ENCODE measurements around the gene AKAP12.
"Not testable (repeated sequence)": the region's sequence is repeated elsewhere in the genome, so short reads cannot be mapped to it uniquely, and the experiment has no call there.

AKAP12 gene

GRCh38 chr6:151338651-151339200 is 99.0 kb downstream of the AKAP12 start:
- H3K4me1 ChIP-seq (ENCODE audit: insufficient read depth, low read length): no peaks in the 10 kb centered on the region
- no peak overlapping the region for H3K9ac ChIP-seq (ENCODE audit: low read depth, low read length)
- no peaks in the 10 kb centered on the region for H3K9me3 ChIP-seq (ENCODE audit: insufficient read depth, low read depth, low read length)
- no peaks in the 10 kb centered on the region for H3K36me3 ChIP-seq (ENCODE audit: insufficient read depth, low read depth, low read length)
- H3K27me3 ChIP-seq (ENCODE audit: insufficient read depth, low read length): no peaks in the 10 kb centered on the region
- H3K27ac ChIP-seq (ENCODE audit: low read length): no peak overlapping the region
- H3K4me3 ChIP-seq (ENCODE audit: low read length): no peak overlapping the region

DNA sequence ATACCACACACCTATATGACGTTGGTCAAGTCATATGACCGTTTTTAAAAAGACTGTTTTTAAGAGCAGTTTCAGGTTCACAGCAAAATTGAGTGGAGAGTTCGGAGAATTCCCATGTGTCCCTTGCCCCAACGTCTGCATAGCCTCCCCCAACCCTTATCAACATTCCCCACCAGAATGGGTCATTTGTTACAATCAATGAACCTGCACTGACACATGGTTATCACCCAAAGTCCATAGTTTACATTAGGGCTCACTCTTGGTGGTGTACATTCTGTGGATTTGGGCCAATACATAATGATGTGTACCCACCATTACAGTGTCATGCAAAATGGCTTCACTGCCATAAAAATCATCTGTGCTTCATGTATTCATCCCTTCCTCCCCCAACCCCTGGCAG is 99.6 kb downstream of the AKAP12 start:
- H3K4me3 ChIP-seq (ENCODE audit: low read length): no peak overlapping the region
- H3K36me3 ChIP-seq (ENCODE audit: insufficient read depth, low read depth, low read length): no peaks in the 10 kb centered on the region
- no peaks in the 10 kb centered on the region for H3K9me3 ChIP-seq (ENCODE audit: insufficient read depth, low read depth, low read length)
- H3K9ac ChIP-seq (ENCODE audit: low read depth, low read length): no peak overlapping the region
- no peaks in the 10 kb centered on the region for H3K27me3 ChIP-seq (ENCODE audit: insufficient read depth, low read length)
- H3K4me1 ChIP-seq (ENCODE audit: insufficient read depth, low read length): no peaks in the 10 kb centered on the region
- no peak overlapping the region for H3K27ac ChIP-seq (ENCODE audit: low read length)

GRCh38 chr6:151340219-151340978 is 100.6 kb downstream of the AKAP12 start:
- Histone ChIP-seq H3K9me3 (ENCODE audit: insufficient read depth, low read depth, low read length) (no peaks in the 10 kb centered on the region), H3K4me3 (ENCODE audit: low read length) (no peak overlapping the region), H3K27ac (ENCODE audit: low read length) (no peak overlapping the region), H3K27me3 (ENCODE audit: insufficient read depth, low read length) (no peaks in the 10 kb centered on the region), H3K9ac (ENCODE audit: low read depth, low read length) (no peak overlapping the region), H3K36me3 (ENCODE audit: insufficient read depth, low read depth, low read length) (no peaks in the 10 kb centered on the region), H3K4me1 (ENCODE audit: insufficient read depth, low read length) (no peaks in the 10 kb centered on the region)

DNA sequence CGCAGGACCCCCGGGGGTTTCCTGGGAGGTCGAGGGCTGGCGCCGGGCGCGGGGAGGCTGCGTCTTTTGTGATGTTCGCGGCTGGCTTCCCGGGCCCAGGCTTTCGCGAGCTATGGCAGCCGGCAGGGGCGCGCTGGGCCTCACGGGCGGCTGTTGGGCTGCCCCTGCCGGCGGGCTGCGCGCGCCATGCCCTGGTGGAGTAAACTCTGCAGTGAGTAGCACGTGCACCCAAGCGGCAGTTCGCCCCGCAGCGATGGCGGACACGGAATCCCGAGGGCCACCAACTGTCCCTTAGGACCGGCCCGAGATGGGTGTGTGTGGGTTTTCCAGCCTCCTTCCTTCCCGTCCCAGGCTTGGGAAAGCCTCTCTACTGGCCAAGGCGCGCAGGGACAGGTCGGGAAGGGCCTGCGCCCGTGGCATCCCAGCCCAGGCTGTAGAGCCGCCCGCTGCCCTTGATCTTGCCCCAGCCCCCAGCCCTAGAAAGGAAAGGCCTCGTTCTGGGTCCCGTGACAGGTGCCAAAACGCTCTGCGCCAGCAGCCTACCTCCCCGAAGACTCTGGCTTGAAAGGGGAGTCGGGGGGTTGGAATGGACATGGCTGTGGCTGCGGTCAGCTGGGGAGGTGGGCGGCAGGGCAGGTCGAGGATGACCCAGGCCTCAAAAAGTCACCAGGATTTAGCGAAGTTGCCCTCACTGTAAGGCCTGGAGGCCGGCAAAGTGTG is 101.9 kb downstream of the AKAP12 start:
- Histone ChIP-seq H3K27ac (ENCODE audit: low read length) (no peak overlapping the region), H3K4me3 (ENCODE audit: low read length) (no peak overlapping the region), H3K9me3 (ENCODE audit: insufficient read depth, low read depth, low read length) (no peaks in the 10 kb centered on the region), H3K9ac (ENCODE audit: low read depth, low read length) (no peak overlapping the region), H3K27me3 (ENCODE audit: insufficient read depth, low read length) (no peaks in the 10 kb centered on the region), H3K36me3 (ENCODE audit: insufficient read depth, low read depth, low read length) (no peaks in the 10 kb centered on the region), H3K4me1 (ENCODE audit: insufficient read depth, low read length) (no peaks in the 10 kb centered on the region)

DNA sequence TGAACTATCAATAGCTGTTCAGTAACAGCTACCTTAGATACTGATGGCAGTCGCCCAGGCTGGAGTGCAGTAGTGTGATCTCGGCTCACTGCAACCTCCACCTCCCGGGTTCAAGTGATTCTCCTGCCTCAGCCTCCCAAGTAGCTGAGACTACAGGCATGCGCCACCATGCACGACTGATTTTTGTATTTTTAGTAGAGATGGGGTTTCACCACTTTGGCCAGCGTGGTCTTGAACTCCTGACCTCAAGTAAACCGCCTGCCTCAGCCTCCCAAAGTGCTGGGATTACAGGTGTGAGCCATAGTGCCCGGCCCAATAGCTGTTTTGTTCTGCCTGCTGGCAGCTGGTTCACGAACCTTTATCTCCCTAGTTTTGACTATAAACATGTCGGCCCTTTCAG is 103.0 kb downstream of the AKAP12 start:
- not testable (repeated sequence) for H3K9ac ChIP-seq (ENCODE audit: low read depth, low read length); H3K27ac ChIP-seq (ENCODE audit: low read length); H3K4me3 ChIP-seq (ENCODE audit: low read length); H3K36me3 ChIP-seq (ENCODE audit: insufficient read depth, low read depth, low read length); H3K27me3 ChIP-seq (ENCODE audit: insufficient read depth, low read length); H3K9me3 ChIP-seq (ENCODE audit: insufficient read depth, low read depth, low read length); H3K4me1 ChIP-seq (ENCODE audit: insufficient read depth, low read length)

DNA sequence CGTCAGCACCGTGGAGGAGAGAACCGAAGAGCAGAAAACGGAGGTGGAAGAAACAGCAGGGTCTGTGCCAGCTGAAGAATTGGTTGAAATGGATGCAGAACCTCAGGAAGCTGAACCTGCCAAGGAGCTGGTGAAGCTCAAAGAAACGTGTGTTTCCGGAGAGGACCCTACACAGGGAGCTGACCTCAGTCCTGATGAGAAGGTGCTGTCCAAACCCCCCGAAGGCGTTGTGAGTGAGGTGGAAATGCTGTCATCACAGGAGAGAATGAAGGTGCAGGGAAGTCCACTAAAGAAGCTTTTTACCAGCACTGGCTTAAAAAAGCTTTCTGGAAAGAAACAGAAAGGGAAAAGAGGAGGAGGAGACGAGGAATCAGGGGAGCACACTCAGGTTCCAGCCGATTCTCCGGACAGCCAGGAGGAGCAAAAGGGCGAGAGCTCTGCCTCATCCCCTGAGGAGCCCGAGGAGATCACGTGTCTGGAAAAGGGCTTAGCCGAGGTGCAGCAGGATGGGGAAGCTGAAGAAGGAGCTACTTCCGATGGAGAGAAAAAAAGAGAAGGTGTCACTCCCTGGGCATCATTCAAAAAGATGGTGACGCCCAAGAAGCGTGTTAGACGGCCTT is 110.0 kb downstream of the AKAP12 start:
- Histone ChIP-seq H3K27ac (ENCODE audit: low read length) (no peak overlapping the region), H3K27me3 (ENCODE audit: insufficient read depth, low read length) (no peaks in the 10 kb centered on the region), H3K9ac (ENCODE audit: low read depth, low read length) (no peak overlapping the region), H3K4me1 (ENCODE audit: insufficient read depth, low read length) (no peaks in the 10 kb centered on the region), H3K9me3 (ENCODE audit: insufficient read depth, low read depth, low read length) (no peaks in the 10 kb centered on the region), H3K36me3 (ENCODE audit: insufficient read depth, low read depth, low read length) (peaks cover 15% of the 10 kb centered on the region; the same call in 1 of the 2 replicates), H3K4me3 (ENCODE audit: low read length) (no peak overlapping the region)

DNA sequence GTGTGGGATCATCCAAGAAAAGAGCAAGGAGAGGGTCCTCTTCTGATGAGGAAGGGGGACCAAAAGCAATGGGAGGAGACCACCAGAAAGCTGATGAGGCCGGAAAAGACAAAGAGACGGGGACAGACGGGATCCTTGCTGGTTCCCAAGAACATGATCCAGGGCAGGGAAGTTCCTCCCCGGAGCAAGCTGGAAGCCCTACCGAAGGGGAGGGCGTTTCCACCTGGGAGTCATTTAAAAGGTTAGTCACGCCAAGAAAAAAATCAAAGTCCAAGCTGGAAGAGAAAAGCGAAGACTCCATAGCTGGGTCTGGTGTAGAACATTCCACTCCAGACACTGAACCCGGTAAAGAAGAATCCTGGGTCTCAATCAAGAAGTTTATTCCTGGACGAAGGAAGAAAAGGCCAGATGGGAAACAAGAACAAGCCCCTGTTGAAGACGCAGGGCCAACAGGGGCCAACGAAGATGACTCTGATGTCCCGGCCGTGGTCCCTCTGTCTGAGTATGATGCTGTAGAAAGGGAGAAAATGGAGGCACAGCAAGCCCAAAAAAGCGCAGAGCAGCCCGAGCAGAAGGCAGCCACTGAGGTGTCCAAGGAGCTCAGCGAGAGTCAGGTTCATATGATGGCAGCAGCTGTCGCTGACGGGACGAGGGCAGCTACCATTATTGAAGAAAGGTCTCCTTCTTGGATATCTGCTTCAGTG is 110.8 kb downstream of the AKAP12 start:
- no peaks in the 10 kb centered on the region for H3K9me3 ChIP-seq (ENCODE audit: insufficient read depth, low read depth, low read length)
- H3K4me1 ChIP-seq (ENCODE audit: insufficient read depth, low read length): no peaks in the 10 kb centered on the region
- no peak overlapping the region for H3K4me3 ChIP-seq (ENCODE audit: low read length)
- no peak overlapping the region for H3K27ac ChIP-seq (ENCODE audit: low read length)
- no peak overlapping the region for H3K9ac ChIP-seq (ENCODE audit: low read depth, low read length)
- peaks cover 17% of the 10 kb centered on the region; the same call in 1 of the 2 replicates for H3K36me3 ChIP-seq (ENCODE audit: insufficient read depth, low read depth, low read length)
- H3K27me3 ChIP-seq (ENCODE audit: insufficient read depth, low read length): no peaks in the 10 kb centered on the region

- Histone ChIP-seq H3K36me3 (ENCODE audit: insufficient read depth, low read depth, low read length) (peaks cover 23% of the 10 kb centered on the region; the same call in 1 of the 2 replicates), H3K27me3 (ENCODE audit: insufficient read depth, low read length) (no peaks in the 10 kb centered on the region), H3K4me3 (ENCODE audit: low read length) (no peak overlapping the region), H3K9ac (ENCODE audit: low read depth, low read length) (no peak overlapping the region), H3K9me3 (ENCODE audit: insufficient read depth, low read depth, low read length) (no peaks in the 10 kb centered on the region), H3K27ac (ENCODE audit: low read length) (no peak overlapping the region), H3K4me1 (ENCODE audit: insufficient read depth, low read length) (no peaks in the 10 kb centered on the region)
Observed at GRCh38 chr6:151351146-151351700, 111.5 kb downstream of the AKAP12 start.

DNA sequence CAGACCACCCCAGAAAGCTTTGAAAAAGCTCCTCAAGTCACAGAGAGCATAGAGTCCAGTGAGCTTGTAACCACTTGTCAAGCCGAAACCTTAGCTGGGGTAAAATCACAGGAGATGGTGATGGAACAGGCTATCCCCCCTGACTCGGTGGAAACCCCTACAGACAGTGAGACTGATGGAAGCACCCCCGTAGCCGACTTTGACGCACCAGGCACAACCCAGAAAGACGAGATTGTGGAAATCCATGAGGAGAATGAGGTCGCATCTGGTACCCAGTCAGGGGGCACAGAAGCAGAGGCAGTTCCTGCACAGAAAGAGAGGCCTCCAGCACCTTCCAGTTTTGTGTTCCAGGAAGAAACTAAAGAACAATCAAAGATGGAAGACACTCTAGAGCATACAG is 112.0 kb downstream of the AKAP12 start:
- Histone ChIP-seq H3K9me3 (ENCODE audit: insufficient read depth, low read depth, low read length) (no peaks in the 10 kb centered on the region), H3K27ac (ENCODE audit: low read length) (no peak overlapping the region), H3K4me3 (ENCODE audit: low read length) (no peak overlapping the region), H3K36me3 (ENCODE audit: insufficient read depth, low read depth, low read length) (peaks cover 29% of the 10 kb centered on the region; the same call in 1 of the 2 replicates), H3K4me1 (ENCODE audit: insufficient read depth, low read length) (no peaks in the 10 kb centered on the region), H3K9ac (ENCODE audit: low read depth, low read length) (no peak overlapping the region), H3K27me3 (ENCODE audit: insufficient read depth, low read length) (no peaks in the 10 kb centered on the region)

- Histone ChIP-seq H3K27me3 (ENCODE audit: insufficient read depth, low read length) (no peaks in the 10 kb centered on the region), H3K9me3 (ENCODE audit: insufficient read depth, low read depth, low read length) (no peaks in the 10 kb centered on the region), H3K36me3 (ENCODE audit: insufficient read depth, low read depth, low read length) (peaks cover 36% of the 10 kb centered on the region; the same call in 1 of the 2 replicates), H3K4me1 (ENCODE audit: insufficient read depth, low read length) (no peaks in the 10 kb centered on the region), H3K9ac (ENCODE audit: low read depth, low read length) (no peak overlapping the region), H3K4me3 (ENCODE audit: low read length) (no peak overlapping the region), H3K27ac (ENCODE audit: low read length) (no peak overlapping the region)
Observed at GRCh38 chr6:151352410-151353396, 112.9 kb downstream of the AKAP12 start.
